Measurements from ENCODE around the gene DCC.

DNA sequence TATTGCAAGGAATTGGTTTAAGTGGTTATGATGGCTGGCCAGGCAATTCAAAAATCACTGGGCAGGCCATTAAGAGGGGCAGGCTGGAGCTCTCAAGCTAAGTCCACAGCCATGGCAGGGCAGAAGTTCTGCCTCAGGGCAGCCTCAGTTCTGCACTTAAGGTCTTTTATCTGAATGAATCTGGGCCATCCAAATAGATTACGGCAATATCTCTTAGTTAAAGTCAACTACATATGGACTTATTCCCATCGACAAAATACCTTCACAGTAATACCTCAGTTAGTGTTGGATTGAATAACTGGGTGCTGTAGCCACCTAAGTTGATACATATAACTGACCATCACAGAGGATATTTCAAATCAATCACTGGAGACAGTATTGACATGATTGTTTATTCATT lies 979.6 kb downstream of the DCC start:
- TF ChIP-seq, protein P1, sequence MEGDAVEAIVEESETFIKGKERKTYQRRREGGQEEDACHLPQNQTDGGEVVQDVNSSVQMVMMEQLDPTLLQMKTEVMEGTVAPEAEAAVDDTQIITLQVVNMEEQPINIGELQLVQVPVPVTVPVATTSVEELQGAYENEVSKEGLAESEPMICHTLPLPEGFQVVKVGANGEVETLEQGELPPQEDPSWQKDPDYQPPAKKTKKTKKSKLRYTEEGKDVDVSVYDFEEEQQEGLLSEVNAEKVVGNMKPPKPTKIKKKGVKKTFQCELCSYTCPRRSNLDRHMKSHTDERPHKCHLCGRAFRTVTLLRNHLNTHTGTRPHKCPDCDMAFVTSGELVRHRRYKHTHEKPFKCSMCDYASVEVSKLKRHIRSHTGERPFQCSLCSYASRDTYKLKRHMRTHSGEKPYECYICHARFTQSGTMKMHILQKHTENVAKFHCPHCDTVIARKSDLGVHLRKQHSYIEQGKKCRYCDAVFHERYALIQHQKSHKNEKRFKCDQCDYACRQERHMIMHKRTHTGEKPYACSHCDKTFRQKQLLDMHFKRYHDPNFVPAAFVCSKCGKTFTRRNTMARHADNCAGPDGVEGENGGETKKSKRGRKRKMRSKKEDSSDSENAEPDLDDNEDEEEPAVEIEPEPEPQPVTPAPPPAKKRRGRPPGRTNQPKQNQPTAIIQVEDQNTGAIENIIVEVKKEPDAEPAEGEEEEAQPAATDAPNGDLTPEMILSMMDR (IDR thresholded peaks at IDR 0.05): no peak
- TF ChIP-seq POLR2A (IDR thresholded peaks at IDR 0.05): no peak
